Cardiac fibroblast (primary cell): Measurements from ENCODE around the gene MICAL2.

Experiments
- DNase-seq, 2 donors: peaks; one replicate each; pipeline versions ENCODE4 v3.0.0 to v3.0.0-alpha.2; 2010; ENCODE audit warnings: low read depth in 2 of 2
- H3K4me3 ChIP-seq, 2 donors: replicated peaks in 1 of 2; 1 replicate in 1 of 2; 2 replicates in 1 of 2; pipeline ENCODE4 v1.5.1; 2011; ENCODE audit warnings: low read depth in 2 of 2, low read length in 2 of 2, mild to moderate bottlenecking in 2 of 2, moderate library complexity in 1 of 2
- CTCF ChIP-seq: IDR thresholded peaks from one replicate; pipeline ENCODE4 v1.5.1; 2011; ENCODE audit warnings: low read depth, mild to moderate bottlenecking, low read length, inconsistent platforms

MICAL2 gene

GRCh38 chr11:12225046-12225739, 114.8 kb downstream of the MICAL2 start:
- no peak overlapping the region for H3K4me3 ChIP-seq
- DNase-seq = no peak
- TF ChIP-seq CTCF = no peak

GRCh38 chr11:12226093-12226492, 115.7 kb downstream of the MICAL2 start:
- H3K4me3 ChIP-seq = no peak overlapping the region
- DNase-seq = no peak
- no peak for TF ChIP-seq CTCF

DNA sequence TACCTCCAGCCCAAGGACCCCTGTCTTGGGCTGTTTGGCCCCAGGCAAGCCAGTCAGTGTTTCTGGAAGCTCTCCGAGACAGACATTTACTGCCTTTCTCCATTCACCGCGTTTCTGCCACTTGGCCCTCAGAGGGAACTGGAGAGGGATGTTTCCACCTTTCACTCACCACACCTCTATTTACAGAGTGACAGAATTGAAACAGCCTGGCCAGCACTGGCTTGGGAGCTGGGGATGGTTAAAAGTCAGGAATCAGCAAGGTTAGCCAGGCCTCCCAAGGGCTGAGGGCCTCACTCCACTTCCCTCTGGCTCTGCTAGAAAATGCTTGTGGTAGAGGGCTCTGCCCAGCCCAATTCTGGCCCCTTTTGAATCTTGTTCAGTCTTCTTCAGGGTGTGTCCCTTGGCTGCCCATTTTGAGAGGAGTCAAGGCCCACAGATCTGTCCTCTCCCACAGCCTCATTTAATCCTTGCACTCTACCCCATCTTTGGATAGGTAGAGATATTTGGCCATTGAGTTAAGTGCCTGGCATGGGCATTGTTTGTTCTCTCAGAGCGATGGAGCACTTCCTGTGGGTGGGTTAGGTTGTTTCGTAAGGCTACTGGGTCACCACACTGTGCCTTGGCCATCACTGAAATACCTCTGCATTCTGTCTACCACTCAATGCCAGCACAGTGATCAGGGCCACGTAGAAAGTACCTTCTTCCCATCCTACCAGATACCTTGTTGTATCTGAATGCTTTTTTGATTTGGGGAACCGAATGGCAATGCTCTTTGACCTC, 119.2 kb downstream of the MICAL2 start:
- no peak for TF ChIP-seq CTCF
- no peak overlapping the region for H3K4me3 ChIP-seq
- DNase-seq = no peak

DNA sequence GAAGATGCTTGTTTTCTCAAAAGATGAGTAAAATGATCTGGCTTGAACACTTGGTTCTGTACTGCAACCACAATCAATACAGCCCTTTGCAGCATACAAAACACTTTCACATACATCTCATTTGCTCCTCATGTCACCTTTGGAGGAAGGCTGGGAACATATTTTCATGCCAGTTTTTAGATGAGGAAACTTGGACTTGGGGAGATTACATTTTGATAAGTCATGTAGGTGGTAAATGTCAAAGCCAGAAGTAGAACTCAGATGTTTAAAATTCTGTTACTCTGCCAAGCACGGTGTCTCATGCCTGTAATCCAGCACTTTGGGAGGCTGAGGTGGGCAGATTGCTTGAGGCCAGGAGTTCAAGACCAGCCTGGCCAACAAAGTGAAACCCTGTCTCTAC, 121.8 kb downstream of the MICAL2 start:
- no peak for TF ChIP-seq CTCF
- DNase-seq = peak in 1 of 2 donors; percentile 25
- no peak overlapping the region for H3K4me3 ChIP-seq

- H3K4me3 ChIP-seq = no peak overlapping the region
- peak; percentile 79 to 94 for DNase-seq
- no peak for TF ChIP-seq CTCF
Measured at GRCh38 chr11:12232817-12233601, 122.6 kb downstream of the MICAL2 start.

GRCh38 chr11:12233602-12233925, 123.2 kb downstream of the MICAL2 start:
- TF ChIP-seq CTCF = no peak
- no peak overlapping the region for H3K4me3 ChIP-seq
- no peak for DNase-seq
